Activated naive CD8-positive, alpha-beta T cell treated with anti-CD3 and anti-CD28 coated beads, Interleukin-2, amount 10 ng/mL, durations not matched to agents 7 days and 5 days (primary cell): ENCODE data around the gene C5orf34. TPM values are rescaled to one million over a fixed set of nuclear protein-coding genes. Genes with fewer than 3 reads are reported as not detected.
A peak's percentile ranks its signal among the peaks of the same experiment; 100 is the strongest.
"Not testable (repeated sequence)": the region's sequence is repeated elsewhere in the genome, so short reads cannot be mapped to it uniquely, and the experiment has no call there.

Source experiments
- ATAC-seq: fragments of 150-1000 bp; cut with Tn5 transposase; one replicate; pipeline ENCODE4 v1.10.0; 2021; ENCODE audit warnings: low read depth, moderate library complexity
- POLR2A ChIA-PET: fragments of 350-600 bp; sonication (Branson Sonifier 250); formaldehyde crosslinking; loops from one replicate; lab custom pipeline; 2021; ENCODE audit warnings: antibody characterized with exemption; lab: Charles Lee
- DNase-seq: peaks from one replicate; pipeline ENCODE4 v3.0.0; 2021
- H3K27ac Mint-ChIP-seq: one replicate; pipeline ENCODE4 v1.8.0; 2022; ENCODE audit warnings: mild to moderate bottlenecking, mixed read lengths
- H3K27me3 Mint-ChIP-seq: one replicate; pipeline ENCODE4 v1.8.0; 2022; ENCODE audit warnings: mild to moderate bottlenecking, moderate library complexity, mixed read lengths
- H3K36me3 Mint-ChIP-seq: one replicate; pipeline ENCODE4 v1.8.0; 2021; ENCODE audit warnings: mild to moderate bottlenecking, mixed read lengths
- H3K4me1 Mint-ChIP-seq: one replicate; pipeline ENCODE4 v1.8.0; 2021; ENCODE audit warnings: mixed read lengths
- H3K4me3 Mint-ChIP-seq: one replicate; pipeline ENCODE4 v1.8.0; 2022; ENCODE audit warnings: mild to moderate bottlenecking, moderate library complexity, mixed read lengths
- H3K9me3 Mint-ChIP-seq: one replicate; pipeline ENCODE4 v1.8.0; 2021; ENCODE audit warnings: mixed read lengths
- total RNA-seq, 2 experiments: library from RNA; stranded (reverse); gene quantifications; one replicate each; pipeline ENCODE4 v1.2.3, GENCODE V29; 2021

C5orf34 gene
- total RNA-seq, 2 experiments from 2014 or later = 9.3 to 9.8 TPM

- not testable (repeated sequence) for DNase-seq, ATAC-seq
Measured at GRCh38 chr5:43549272-43549671, 34.3 kb upstream of the C5orf34 start.

GRCh38 chr5:43548358-43548757 lies 33.4 kb upstream of the C5orf34 start:
- H3K27ac Mint-ChIP-seq = no peak overlapping the region
- POLR2A ChIA-PET = no interaction called here
- ATAC-seq = no peak

More at GRCh38 chr5:43549272-43549671, 34.3 kb upstream of the C5orf34 start:
- peaks cover 26% of the 10 kb centered on the region for H3K36me3 Mint-ChIP-seq
- POLR2A ChIA-PET, H3K9me3 Mint-ChIP-seq, H3K4me3 Mint-ChIP-seq, H3K27ac Mint-ChIP-seq, H3K4me1 Mint-ChIP-seq, H3K27me3 Mint-ChIP-seq: not testable (repeated sequence)

GRCh38 chr5:43547532-43547931 lies 32.6 kb upstream of the C5orf34 start:
- Mint-ChIP-seq H3K9me3 (no peaks in the 10 kb centered on the region), H3K36me3 (peaks cover 30% of the 10 kb centered on the region), H3K4me1 (peaks cover 6% of the 10 kb centered on the region), H3K27ac (no peak overlapping the region), H3K4me3 (no peak overlapping the region), H3K27me3 (no peaks in the 10 kb centered on the region)
- ATAC-seq (no peak), DNase-seq (no peak)
- POLR2A ChIA-PET = interaction anchor here (0.8 kb wide), 1 partner anchor 9 kb away, joined by 3 read pairs; no protein-coding TSS in a partner anchor

More at GRCh38 chr5:43548358-43548757, 33.4 kb upstream of the C5orf34 start:
- Mint-ChIP-seq H3K36me3 (peaks cover 28% of the 10 kb centered on the region), H3K9me3 (no peaks in the 10 kb centered on the region), H3K4me3 (no peak overlapping the region), H3K4me1 (peaks cover 6% of the 10 kb centered on the region), H3K27me3 (no peaks in the 10 kb centered on the region)
- no peak for DNase-seq

GRCh38 chr5:43543434-43543833 lies 28.5 kb upstream of the C5orf34 start:
- Mint-ChIP-seq H3K36me3 (peaks cover 27% of the 10 kb centered on the region), H3K9me3 (no peaks in the 10 kb centered on the region), H3K27me3 (no peaks in the 10 kb centered on the region), H3K4me3 (no peak overlapping the region), H3K27ac (no peak overlapping the region), H3K4me1 (peaks cover 3% of the 10 kb centered on the region)
- DNase-seq (no peak), ATAC-seq (no peak)
- POLR2A ChIA-PET = no interaction called here

- DNase-seq (no peak), ATAC-seq (no peak)
- no peak overlapping the region for H3K27ac Mint-ChIP-seq
- POLR2A ChIA-PET = no interaction called here
- peaks cover 25% of the 10 kb centered on the region for H3K36me3 Mint-ChIP-seq
- H3K4me1 Mint-ChIP-seq = peaks cover 4% of the 10 kb centered on the region
- no peaks in the 10 kb centered on the region for H3K9me3 Mint-ChIP-seq
- no peak overlapping the region for H3K4me3 Mint-ChIP-seq
- no peaks in the 10 kb centered on the region for H3K27me3 Mint-ChIP-seq
Measured at GRCh38 chr5:43540746-43541145, 25.8 kb upstream of the C5orf34 start.

GRCh38 chr5:43536972-43537371 lies 22.0 kb upstream of the C5orf34 start:
- DNase-seq (no peak), ATAC-seq (no peak)
- Mint-ChIP-seq H3K9me3 (no peaks in the 10 kb centered on the region), H3K4me1 (peaks cover 21% of the 10 kb centered on the region), H3K27ac (no peak overlapping the region), H3K4me3 (no peak overlapping the region), H3K36me3 (peaks cover 45% of the 10 kb centered on the region), H3K27me3 (no peaks in the 10 kb centered on the region)
- POLR2A ChIA-PET = no interaction called here

GRCh38 chr5:43533646-43534045 lies 18.7 kb upstream of the C5orf34 start:
- Mint-ChIP-seq H3K36me3 (peaks cover 49% of the 10 kb centered on the region), H3K27ac (peak overlapping the region; percentile 62), H3K27me3 (no peaks in the 10 kb centered on the region), H3K4me3 (peak overlapping the region; percentile 29), H3K4me1 (peaks cover 19% of the 10 kb centered on the region), H3K9me3 (no peaks in the 10 kb centered on the region)
- DNase-seq (no peak), ATAC-seq (peak; percentile 52)
- POLR2A ChIA-PET = interaction anchor here (0.6 to 1.1 kb wide), 3 partner anchors 22 to 158 kb away, joined by 4 read pairs; partner anchors contain the start of gene TMEM267

GRCh38 chr5:43530648-43531047 lies 15.7 kb upstream of the C5orf34 start:
- POLR2A ChIA-PET = no interaction called here
- no peaks in the 10 kb centered on the region for H3K9me3 Mint-ChIP-seq
- no peak overlapping the region for H3K4me3 Mint-ChIP-seq
- H3K36me3 Mint-ChIP-seq = peaks cover 56% of the 10 kb centered on the region
- no peak for ATAC-seq
- no peak overlapping the region for H3K27ac Mint-ChIP-seq
- H3K27me3 Mint-ChIP-seq = no peaks in the 10 kb centered on the region
- H3K4me1 Mint-ChIP-seq = peaks cover 17% of the 10 kb centered on the region
- no peak for DNase-seq

GRCh38 chr5:43523662-43524072 lies 8.7 kb upstream of the C5orf34 start:
- DNase-seq = no peak
- ATAC-seq = no peak
- POLR2A ChIA-PET = no interaction called here
- Mint-ChIP-seq H3K9me3 (no peaks in the 10 kb centered on the region), H3K27me3 (no peaks in the 10 kb centered on the region), H3K27ac (no peak overlapping the region), H3K36me3 (peaks cover 38% of the 10 kb centered on the region), H3K4me3 (no peak overlapping the region), H3K4me1 (no peaks in the 10 kb centered on the region)

- H3K27ac Mint-ChIP-seq = no peak overlapping the region
- POLR2A ChIA-PET = interaction anchor here (0.6 to 0.7 kb wide), 2 partner anchors 37 to 67 kb away, joined by 3 read pairs; partner anchors contain the start of gene TMEM267
- H3K27me3 Mint-ChIP-seq = no peaks in the 10 kb centered on the region
- H3K4me3 Mint-ChIP-seq = no peak overlapping the region
- no peaks in the 10 kb centered on the region for H3K9me3 Mint-ChIP-seq
- DNase-seq (no peak), ATAC-seq (no peak)
- peaks cover 4% of the 10 kb centered on the region for H3K4me1 Mint-ChIP-seq
- H3K36me3 Mint-ChIP-seq = peaks cover 23% of the 10 kb centered on the region
Measured at GRCh38 chr5:43520615-43521014, 5.7 kb upstream of the C5orf34 start.

- Mint-ChIP-seq H3K27me3 (no peaks in the 10 kb centered on the region), H3K27ac (peak overlapping the region; percentile 93), H3K36me3 (peaks cover 18% of the 10 kb centered on the region), H3K9me3 (peaks cover 3% of the 10 kb centered on the region), H3K4me3 (peak overlapping the region; percentile 86), H3K4me1 (peaks cover 27% of the 10 kb centered on the region)
- POLR2A ChIA-PET = interaction anchor here (1.1 to 4.7 kb wide), 5 partner anchors 32 to 87 kb away, joined by 3 to 67 read pairs (median 5); partner anchors contain the start of genes NNT, PAIP1 and TMEM267
- ATAC-seq (no peak), DNase-seq (no peak)
Measured at GRCh38 chr5:43515678-43516048, 715 bp upstream of the C5orf34 start.

- no peaks in the 10 kb centered on the region for H3K27me3 Mint-ChIP-seq
- DNase-seq (no peak), ATAC-seq (no peak)
- POLR2A ChIA-PET = interaction anchor here (1.0 to 4.7 kb wide), 6 partner anchors 25 to 202 kb away, joined by 3 to 67 read pairs (median 4); partner anchors contain the start of genes HMGCS1, NNT and TMEM267
- H3K36me3 Mint-ChIP-seq = peaks cover 15% of the 10 kb centered on the region
- peak overlapping the region; percentile 86 for H3K4me3 Mint-ChIP-seq
- peaks cover 3% of the 10 kb centered on the region for H3K9me3 Mint-ChIP-seq
- peak overlapping the region; percentile 93 for H3K27ac Mint-ChIP-seq
- peaks cover 27% of the 10 kb centered on the region for H3K4me1 Mint-ChIP-seq
Measured at GRCh38 chr5:43514471-43514815, 505 bp downstream of the C5orf34 start.

GRCh38 chr5:43514025-43514424 lies 923 bp downstream of the C5orf34 start:
- peak overlapping the region; percentile 86 for H3K4me3 Mint-ChIP-seq
- no peak for ATAC-seq
- no peak for DNase-seq
- H3K27ac Mint-ChIP-seq = peak overlapping the region; percentile 93
- peaks cover 27% of the 10 kb centered on the region for H3K4me1 Mint-ChIP-seq
- POLR2A ChIA-PET = interaction anchor here (1.6 to 4.7 kb wide), 3 partner anchors 25 to 89 kb away, joined by 4 to 67 read pairs (median 11); partner anchors contain the start of genes NNT and TMEM267
- peaks cover 3% of the 10 kb centered on the region for H3K9me3 Mint-ChIP-seq
- peaks cover 16% of the 10 kb centered on the region for H3K36me3 Mint-ChIP-seq
- no peaks in the 10 kb centered on the region for H3K27me3 Mint-ChIP-seq

GRCh38 chr5:43511062-43511461 lies 3.9 kb downstream of the C5orf34 start:
- Mint-ChIP-seq H3K4me1 (peaks cover 26% of the 10 kb centered on the region), H3K36me3 (peaks cover 21% of the 10 kb centered on the region)
- ATAC-seq, POLR2A ChIA-PET, H3K27ac Mint-ChIP-seq, H3K27me3 Mint-ChIP-seq, H3K4me3 Mint-ChIP-seq, H3K9me3 Mint-ChIP-seq, DNase-seq: not testable (repeated sequence)
